Measurements from ENCODE around the gene MINDY1. TPM values are rescaled to one million over a fixed set of nuclear protein-coding genes. Genes with fewer than 3 reads are reported as not detected.

Gene MINDY1
- total RNA-seq: 40.6 TPM
- long read RNA-seq, partial matches to known transcripts: 28 of 39 reads
- long read RNA-seq, other reads (novel, unspliced or antisense): 11 of 39 reads

- DNase-seq (peak; percentile 65), ATAC-seq (peak; percentile 78)
- intact Hi-C loops (cut with micrococcal nuclease): no loop called here
Observed at GRCh38 chr1:151006327-151007052, at the start of gene MINDY1. MINDY1 (minus strand) TSS chr1:151006902; CDS start chr1:151002617, 4,285 bp downstream.

- DNase-seq (no peak), ATAC-seq (no peak)
- intact Hi-C loops (cut with micrococcal nuclease): no loop called here
Observed at GRCh38 chr1:151056149-151056548, 49.4 kb upstream of the MINDY1 start.

GRCh38 chr1:151055581-151055980 lies 48.9 kb upstream of the MINDY1 start:
- DNase-seq: no peak
- intact Hi-C loops (cut with micrococcal nuclease): no loop called here
- ATAC-seq: no peak

GRCh38 chr1:151054971-151055547 lies 48.4 kb upstream of the MINDY1 start:
- ATAC-seq: no peak
- DNase-seq: no peak
- intact Hi-C loops (cut with micrococcal nuclease): no loop called here

- ATAC-seq: no peak
- intact Hi-C loops (cut with micrococcal nuclease): no loop called here
- no peak for DNase-seq
Observed at GRCh38 chr1:151051356-151052009, 44.8 kb upstream of the MINDY1 start.

GRCh38 chr1:151050051-151050688 lies 43.5 kb upstream of the MINDY1 start:
- DNase-seq (no peak), ATAC-seq (no peak)
- intact Hi-C loops (cut with micrococcal nuclease): no loop called here

GRCh38 chr1:151049458-151049857 lies 42.8 kb upstream of the MINDY1 start:
- no peak for ATAC-seq
- intact Hi-C loops (cut with micrococcal nuclease): no loop called here

GRCh38 chr1:151048645-151049032 lies 41.9 kb upstream of the MINDY1 start:
- ATAC-seq: no peak
- DNase-seq: no peak
- intact Hi-C loops (cut with micrococcal nuclease): no loop called here

More at GRCh38 chr1:151049458-151049857, 42.8 kb upstream of the MINDY1 start:
- DNase-seq: no peak

GRCh38 chr1:151047925-151048644 lies 41.4 kb upstream of the MINDY1 start:
- intact Hi-C loops (cut with micrococcal nuclease): no loop called here
- ATAC-seq (peak; percentile 83), DNase-seq (peak; percentile 80)

- peak; percentile 83 for DNase-seq
- ATAC-seq: peak; percentile 88
- intact Hi-C loops (cut with micrococcal nuclease): no loop called here
Observed at GRCh38 chr1:151047591-151047924, 40.9 kb upstream of the MINDY1 start, which contains the start of gene C1orf56. C1orf56 (plus strand) TSS chr1:151047751; CDS start chr1:151047848, 97 bp downstream.

GRCh38 chr1:151043163-151043562 lies 36.5 kb upstream of the MINDY1 start:
- intact Hi-C loops (cut with micrococcal nuclease): no loop called here

GRCh38 chr1:151039521-151039920 lies 32.8 kb upstream of the MINDY1 start:
- no peak for DNase-seq
- ATAC-seq: no peak
- intact Hi-C loops (cut with micrococcal nuclease): no loop called here

More at GRCh38 chr1:151043163-151043562, 36.5 kb upstream of the MINDY1 start:
- DNase-seq: no peak
- ATAC-seq: no peak

GRCh38 chr1:151037032-151037431 lies 30.3 kb upstream of the MINDY1 start:
- ATAC-seq: no peak
- DNase-seq: no peak
- intact Hi-C loops (cut with micrococcal nuclease): no loop called here

GRCh38 chr1:151036356-151036755 lies 29.7 kb upstream of the MINDY1 start, which contains the start of gene BNIPL:
BNIPL (plus strand) TSS chr1:151036586; CDS start chr1:151036726, 140 bp downstream.
- ATAC-seq (no peak), DNase-seq (no peak)

GRCh38 chr1:151035167-151035566 lies 28.5 kb upstream of the MINDY1 start:
- ATAC-seq (peak; percentile 35), DNase-seq (no peak)
- intact Hi-C loops (cut with micrococcal nuclease): no loop called here

More at GRCh38 chr1:151036356-151036755, 29.7 kb upstream of the MINDY1 start, which contains the start of gene BNIPL:
- intact Hi-C loops (cut with micrococcal nuclease): no loop called here

- intact Hi-C loops (cut with micrococcal nuclease): no loop called here
- no peak for ATAC-seq
- DNase-seq: no peak
Observed at GRCh38 chr1:151032164-151032563, 25.5 kb upstream of the MINDY1 start.

GRCh38 chr1:151026460-151026859 lies 19.8 kb upstream of the MINDY1 start:
- intact Hi-C loops (cut with micrococcal nuclease): no loop called here
- ATAC-seq: no peak
- no peak for DNase-seq

- intact Hi-C loops (cut with micrococcal nuclease): no loop called here
- ATAC-seq: peak; percentile 79
Observed at GRCh38 chr1:151024540-151025146, 17.9 kb upstream of the MINDY1 start.

GRCh38 chr1:151013518-151013917 lies 6.8 kb upstream of the MINDY1 start:
- ATAC-seq: peak; percentile 86
- DNase-seq: no peak
- intact Hi-C loops (cut with micrococcal nuclease): no loop called here

More at GRCh38 chr1:151024540-151025146, 17.9 kb upstream of the MINDY1 start:
- peak; percentile 82 for DNase-seq
